Prostate gland (tissue), 2 donors: Measurements from ENCODE around the gene NR5A1. TPM values are rescaled to one million over a fixed set of nuclear protein-coding genes. Genes with fewer than 3 reads are reported as not detected.

Experiments used
- DNase-seq: peaks from one replicate; pipeline ENCODE4 v3.0.0-alpha.2; 2019; ENCODE audit warnings: low spot score
- H3K27ac ChIP-seq, 2 donors: fragments of 200-600 bp; sonication (generic); 2 replicates each; pipeline ENCODE4 v1.5.1; 2017 to 2019
- H3K27me3 ChIP-seq: fragments of 200-600 bp; sonication (generic); replicated peaks from 2 replicates; pipeline ENCODE4 v1.5.1; 2019; ENCODE audit not compliant: insufficient read depth
- H3K36me3 ChIP-seq, 2 donors: fragments of 200-600 bp; sonication (generic); 1 replicate in 1 of 2; 2 replicates in 1 of 2; pipeline versions ENCODE4 v1.5.1 to v1.8.1; 2017 to 2019
- H3K4me1 ChIP-seq: fragments of 200-600 bp; sonication (generic); replicated peaks from 2 replicates; pipeline ENCODE4 v1.5.1; 2019
- H3K4me3 ChIP-seq, 2 donors: fragments of 200-600 bp; sonication (generic); 2 replicates each; pipeline ENCODE4 v1.5.1; 2017 to 2019
- H3K9me3 ChIP-seq: fragments of 200-600 bp; sonication (generic); 2 replicates; pipeline ENCODE4 v1.5.1; 2017
- CTCF ChIP-seq, 4 experiments: fragments of 200-600 bp in 2 of 4; fragments of 450-650 bp in 2 of 4; sonication (generic) in 2 of 4; IDR thresholded peaks; 1 replicate in 3 of 4; 2 replicates in 1 of 4; pipeline ENCODE4 v1.5.1; 2016 to 2019; ENCODE audit warnings: antibody characterized with exemption in 4 of 4, mild to moderate bottlenecking in 2 of 4, moderate library complexity in 2 of 4
- POLR2A ChIP-seq: fragments of 450-650 bp; IDR thresholded peaks from one replicate; pipeline ENCODE4 v1.6.1; 2016; ENCODE audit warnings: antibody characterized with exemption, mild to moderate bottlenecking
- POLR2AphosphoS5 ChIP-seq: sonication (generic); formaldehyde crosslinking; IDR thresholded peaks from one replicate; pipeline ENCODE4 v1.6.1; 2017; ENCODE audit warnings: antibody characterized with exemption
- WGBS: methylation state at CpG from one replicate; pipeline ENCODE4 v1.1.5; 2018; 5-methylcytosine and 5-hydroxymethylcytosine counted together
- intact Hi-C: fragments of 100-400 bp; cut with DNase I; formaldehyde crosslinking; loops from one replicate; pipeline ENCODE4 v1.14.2; 2022
- total RNA-seq, 2 donors: library from RNA; depleted of rRNA; stranded (reverse); fragments of >200 nt; gene quantifications; one replicate each; pipeline ENCODE4 v1.1.0, GENCODE V29; 2016

The NR5A1 gene
- total RNA-seq, 2 donors from 2014 or later, result 88.4 TPM; not detected in 1

DNA sequence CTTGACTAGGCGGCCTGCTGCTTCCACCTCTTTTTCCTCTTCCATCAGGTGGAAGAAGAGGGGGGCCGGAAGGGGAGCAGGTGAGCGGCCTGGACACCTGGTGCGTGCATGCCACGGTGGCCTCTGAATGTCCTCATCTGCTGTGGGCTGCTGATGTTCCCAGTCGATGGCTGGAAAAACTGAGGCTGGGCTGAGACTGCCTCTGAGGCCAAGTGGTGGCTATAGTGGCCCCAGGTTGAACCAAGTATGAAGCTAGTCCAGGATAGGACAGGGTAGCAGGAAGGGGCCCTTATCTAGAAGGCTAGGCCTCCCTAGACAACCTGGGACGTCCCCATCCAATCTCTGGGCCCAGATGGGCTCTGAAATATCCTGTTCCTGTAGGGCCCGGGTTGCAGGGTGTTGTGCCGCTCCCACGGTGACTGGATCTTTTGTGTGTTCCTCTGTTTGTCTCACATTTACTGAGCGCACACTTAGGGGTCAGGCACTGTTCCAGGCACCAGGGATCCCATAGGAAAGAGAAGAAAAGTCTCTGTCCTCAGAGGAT lies 753 bp upstream of the NR5A1 start:
- TF ChIP-seq POLR2A (no peak), CTCF (IDR thresholded peaks at IDR 0.05) (no peak), POLR2AphosphoS5 (no peak)
- no peaks in the 10 kb centered on the region for H3K36me3 ChIP-seq
- no peak for DNase-seq
- 93% methylated on average over 11 of the region's 11 CpGs for WGBS
- intact Hi-C loops, result no loop called here
- H3K27me3 ChIP-seq, result peaks cover 15% of the 10 kb centered on the region
- no peaks in the 10 kb centered on the region for H3K9me3 ChIP-seq
- no peak overlapping the region for H3K27ac ChIP-seq
- no peak overlapping the region for H3K4me3 ChIP-seq
- H3K4me1 ChIP-seq, result no peaks in the 10 kb centered on the region

DNA sequence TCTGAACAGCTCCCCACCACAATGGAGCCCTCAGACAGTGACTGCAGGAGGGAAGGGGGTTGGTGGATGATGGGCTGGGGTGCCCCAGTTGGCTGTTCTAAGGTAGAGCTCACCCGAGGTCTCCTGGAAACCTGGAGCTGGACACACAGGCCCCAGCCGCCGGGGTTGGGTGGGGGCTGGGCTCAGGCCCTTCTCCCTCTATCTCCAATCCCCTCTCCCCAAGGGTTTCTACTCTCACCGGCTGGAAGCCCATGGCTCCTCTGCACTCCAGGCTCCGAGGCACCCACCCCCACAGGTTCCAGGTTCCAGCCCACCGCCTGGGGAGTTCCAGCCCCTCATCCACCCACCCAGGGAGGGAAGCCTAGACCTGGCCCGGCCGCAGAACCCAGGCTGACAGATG lies 766 bp downstream of the NR5A1 start:
- Histone ChIP-seq H3K9me3 (no peaks in the 10 kb centered on the region), H3K27me3 (peaks cover 19% of the 10 kb centered on the region), H3K27ac (no peak overlapping the region), H3K4me3 (no peak overlapping the region), H3K36me3 (no peaks in the 10 kb centered on the region), H3K4me1 (no peaks in the 10 kb centered on the region)
- WGBS, result 91% methylated on average over 8 of the region's 8 CpGs
- no peak for DNase-seq
- intact Hi-C loops, result no loop called here
- TF ChIP-seq CTCF (IDR thresholded peaks at IDR 0.05) (no peak), POLR2A (no peak), POLR2AphosphoS5 (no peak)

DNA sequence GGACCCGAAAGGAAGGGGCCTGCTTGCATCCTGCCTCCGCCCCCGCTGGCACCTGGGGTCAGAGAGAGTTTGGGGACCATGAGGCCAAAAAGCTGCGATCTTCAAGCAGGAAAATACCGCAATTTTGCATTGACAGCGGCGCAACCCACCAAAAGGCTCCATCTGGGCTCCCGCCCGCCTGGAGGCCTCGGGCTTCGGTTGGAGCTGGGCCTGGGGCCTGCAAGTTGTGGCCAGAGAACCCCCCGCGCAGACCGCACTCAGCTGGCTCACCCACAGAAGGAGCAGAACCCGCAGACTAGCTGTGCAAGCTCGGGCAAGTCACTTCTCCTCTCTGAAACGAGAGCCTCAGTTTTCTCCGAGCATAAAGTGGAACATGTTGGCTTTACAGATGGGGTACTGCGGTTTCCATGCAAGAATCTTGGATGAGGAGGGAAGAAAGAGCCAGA lies 1.3 kb downstream of the NR5A1 start:
- DNase-seq, result no peak
- Histone ChIP-seq H3K4me1 (no peaks in the 10 kb centered on the region), H3K9me3 (no peaks in the 10 kb centered on the region), H3K27me3 (peaks cover 19% of the 10 kb centered on the region), H3K27ac (no peak overlapping the region), H3K4me3 (no peak overlapping the region), H3K36me3 (no peaks in the 10 kb centered on the region)
- TF ChIP-seq POLR2A (no peak), POLR2AphosphoS5 (no peak), CTCF (IDR thresholded peaks at IDR 0.05) (no peak)
- WGBS, result 84% methylated on average over 11 of the region's 19 CpGs
- intact Hi-C loops, result no loop called here

DNA sequence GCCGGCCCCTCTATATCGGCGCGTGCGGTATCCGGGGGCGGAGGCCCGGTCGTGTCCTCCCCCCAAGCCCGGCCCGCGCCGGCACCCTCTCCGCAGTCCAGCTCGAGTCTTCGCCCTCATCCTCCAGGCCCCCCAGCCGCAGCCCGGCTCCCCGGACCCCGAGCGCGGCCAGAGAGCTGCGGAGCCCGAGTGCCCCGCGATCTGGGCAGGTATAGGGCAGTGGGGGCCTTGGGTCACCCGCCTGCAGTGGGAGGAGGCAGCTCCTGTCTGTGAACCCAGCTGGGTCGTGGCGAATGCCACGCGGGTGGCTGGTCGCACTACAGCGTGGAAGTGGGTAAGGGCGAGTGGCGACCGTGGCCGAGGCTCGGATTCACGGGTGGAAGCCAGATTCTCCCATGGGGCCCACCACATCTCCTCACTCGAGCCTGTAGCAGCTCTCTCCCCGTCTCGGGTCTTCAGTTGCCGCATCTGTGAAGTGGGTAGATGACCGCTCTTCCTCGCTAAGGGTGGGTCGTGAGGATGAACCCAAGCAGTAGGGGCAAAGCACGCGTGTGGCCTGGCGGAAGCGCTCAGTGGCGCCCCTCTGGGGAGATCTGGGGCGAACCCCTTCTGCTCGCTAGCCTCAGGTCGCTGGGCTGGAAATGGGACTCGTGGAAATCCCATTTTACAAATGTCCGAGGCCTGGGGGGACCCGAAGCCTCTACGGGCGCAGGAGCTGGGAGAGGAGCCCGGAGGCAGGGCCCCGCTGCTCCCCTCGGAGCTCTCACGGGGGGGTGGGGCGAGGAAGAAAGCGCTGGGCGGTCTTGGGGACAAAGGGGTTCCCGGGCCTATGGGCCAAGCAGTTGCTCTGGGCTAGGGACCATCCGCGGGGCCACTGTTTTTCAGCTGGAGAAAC lies 1.9 kb downstream of the NR5A1 start:
- intact Hi-C loops, result no loop called here
- Histone ChIP-seq H3K4me3 (no peak overlapping the region), H3K9me3 (no peaks in the 10 kb centered on the region), H3K27ac (no peak overlapping the region), H3K4me1 (no peaks in the 10 kb centered on the region), H3K27me3 (peaks cover 23% of the 10 kb centered on the region), H3K36me3 (no peaks in the 10 kb centered on the region)
- no peak for TF ChIP-seq POLR2A
- TF ChIP-seq CTCF (IDR thresholded peaks at IDR 0.05), result no peak
- no peak for TF ChIP-seq POLR2AphosphoS5
- WGBS, result 34% methylated on average over 69 of the region's 69 CpGs
- no peak for DNase-seq
